ENCODE results near the gene AHCTF1.

GRCh38 chr1:246792603-246793002, 139.1 kb downstream of the AHCTF1 start:
- TF ChIP-seq POLR2A (IDR thresholded peaks at IDR 0.05) = no peak
- TF ChIP-seq CTCF (IDR thresholded peaks at IDR 0.05) = no peak
- no peak for TF ChIP-seq EP300 (IDR thresholded peaks at IDR 0.05)
- no peak for TF ChIP-seq POLR2AphosphoS5 (IDR thresholded peaks at IDR 0.05)

All from suprapubic skin (tissue), 4 donors.